Endothelial cell of umbilical vein (primary cell): ENCODE measurements around the gene CALCOCO2. TPM values are rescaled to one million over a fixed set of nuclear protein-coding genes. Genes with fewer than 3 reads are reported as not detected.

ENCODE experiments used
- BruUV-seq: library from RNA; stranded (reverse); fragments of 400-500 nt; replicated peaks from 2 replicates; lab custom pipeline; 2021; lab: Mats Ljungman, UMichigan
- CTCF ChIA-PET: fragments of 300-600, 350-600 bp; sonication (Branson Sonifier 250); formaldehyde crosslinking; loops from one replicate; lab custom pipeline; 2021; ENCODE audit warnings: antibody characterized with exemption, inconsistent platforms; lab: Charles Lee
- POLR2A ChIA-PET: fragments of 300-600, 350-600 bp; sonication (Branson Sonifier 250); formaldehyde crosslinking; loops from one replicate; lab custom pipeline; 2021; ENCODE audit warnings: antibody characterized with exemption, inconsistent platforms; lab: Charles Lee
- DNase-seq: peaks from one replicate; pipeline ENCODE4 v3.0.0-alpha.2; 2011; ENCODE audit warnings: low read depth, low spot score
- FAIRE-seq: peaks from 2 replicates; lab custom pipeline; 2011; peaks lifted over from hg19 to GRCh38; lab: Jason Lieb, UNC
- H2AFZ ChIP-seq: 2 replicates; pipeline ENCODE4 v1.6.0; 2012; ENCODE audit warnings: low read depth, low read length, control low read depth, inconsistent platforms
- H3K27ac ChIP-seq: 2 replicates; pipeline ENCODE4 v1.5.1; 2011; ENCODE audit warnings: low read depth, mild to moderate bottlenecking, control low read depth, low read length, moderate library complexity; ENCODE audit not compliant: insufficient read depth
- H3K27me3 ChIP-seq, 2 experiments: 2 replicates each; pipeline versions ENCODE4 v1.6.0 to v1.6.1; 2011; ENCODE audit warnings: low read length in 2 of 2, mixed read lengths in 1 of 2; ENCODE audit not compliant: control insufficient read depth in 2 of 2, insufficient read depth in 2 of 2
- H3K36me3 ChIP-seq, 2 experiments: 2 replicates in 1 of 2; 3 replicates in 1 of 2; pipeline ENCODE4 v1.5.1; 2011; ENCODE audit warnings: low read length in 2 of 2, mild to moderate bottlenecking in 1 of 2, moderate library complexity in 1 of 2; ENCODE audit not compliant: control insufficient read depth in 2 of 2, insufficient read depth in 2 of 2; ENCODE audit errors: extremely low read depth in 1 of 2
- H3K4me1 ChIP-seq: 3 replicates; pipeline ENCODE4 v1.5.1; 2011; ENCODE audit warnings: mild to moderate bottlenecking, low read length; ENCODE audit not compliant: control insufficient read depth, insufficient read depth; ENCODE audit errors: extremely low read depth
- H3K4me2 ChIP-seq: 2 replicates; pipeline ENCODE4 v1.6.1; 2011; ENCODE audit warnings: low read length, control low read depth, mixed read lengths; ENCODE audit not compliant: insufficient read depth
- H3K4me3 ChIP-seq, 3 experiments: fragments of 200-600 bp in 1 of 3; sonication (generic), shearing (Covaris generic) in 1 of 3; replicated peaks in 1 of 3; 2 replicates each; pipeline ENCODE4 v1.5.1; 2011 to 2016; ENCODE audit warnings: control low read depth in 3 of 3, low read length in 3 of 3, mild to moderate bottlenecking in 2 of 3, inconsistent platforms in 1 of 3, low read depth in 1 of 3, moderate library complexity in 1 of 3; ENCODE audit not compliant: insufficient read depth in 1 of 3
- H3K79me2 ChIP-seq: 2 replicates; pipeline ENCODE4 v1.6.0; 2012; ENCODE audit warnings: low read length, inconsistent platforms; ENCODE audit not compliant: control insufficient read depth, insufficient read depth
- H3K9ac ChIP-seq: replicated peaks from 2 replicates; pipeline ENCODE3; 2011; ENCODE audit warnings: low read length, control low read depth; ENCODE audit not compliant: insufficient read depth; ENCODE audit errors: extremely low read depth
- H3K9me1 ChIP-seq: replicated peaks from 3 replicates; pipeline ENCODE4 v1.6.0; 2011; ENCODE audit warnings: mild to moderate bottlenecking, low read length; ENCODE audit not compliant: control insufficient read depth, insufficient read depth; ENCODE audit errors: extremely low read depth
- H3K9me3 ChIP-seq: replicated peaks from 2 replicates; pipeline ENCODE4 v1.5.1; 2012; ENCODE audit warnings: low read length, inconsistent platforms; ENCODE audit not compliant: control insufficient read depth, insufficient read depth
- H4K20me1 ChIP-seq: replicated peaks from 2 replicates; pipeline ENCODE3; 2011; ENCODE audit warnings: mild to moderate bottlenecking, low read length; ENCODE audit not compliant: control insufficient read depth, insufficient read depth; ENCODE audit errors: extremely low read depth
- EZH2 ChIP-seq: IDR thresholded peaks from 2 replicates; pipeline ENCODE4 v1.6.1; 2012; ENCODE audit warnings: borderline replicate concordance, low read depth, mild to moderate bottlenecking, moderate library complexity, low read length, inconsistent platforms; ENCODE audit not compliant: severe bottlenecking
- FOS ChIP-seq: IDR thresholded peaks from 2 replicates; pipeline ENCODE4 v1.6.1; 2011; ENCODE audit warnings: mild to moderate bottlenecking, low read length, moderate library complexity, borderline replicate concordance; ENCODE audit not compliant: insufficient read depth
- GATA2 ChIP-seq: IDR thresholded peaks from 2 replicates; pipeline ENCODE4 v1.7.0; 2011; ENCODE audit warnings: low read depth, mild to moderate bottlenecking, moderate library complexity, mixed read lengths, low read length; ENCODE audit not compliant: insufficient read length, insufficient read depth
- JUN ChIP-seq: IDR thresholded peaks from 2 replicates; pipeline ENCODE4 v1.6.1; 2011; ENCODE audit warnings: borderline replicate concordance, low read depth; ENCODE audit not compliant: insufficient read length, insufficient read depth
- MYC ChIP-seq: IDR thresholded peaks from one replicate; pipeline ENCODE4 v1.6.1; 2011; ENCODE audit warnings: mild to moderate bottlenecking, low read depth, low read length
- POLR2A ChIP-seq: IDR thresholded peaks from 2 replicates; pipeline ENCODE4 v1.6.1; 2012; ENCODE audit warnings: low read depth, mild to moderate bottlenecking, control low read depth, low read length
- POLR2AphosphoS5 ChIP-seq: IDR thresholded peaks from 2 replicates; pipeline ENCODE4 v1.6.1; 2012; ENCODE audit warnings: low read depth, mild to moderate bottlenecking, control low read depth, low read length, moderate library complexity; ENCODE audit not compliant: insufficient read depth
- dilution Hi-C: fragments of 300-500 bp; cut with MboI; formaldehyde crosslinking; loops from one replicate; pipeline ENCODE4 v1.15.0; 2019; ENCODE audit warnings: low sequenced_read_pairs; ENCODE audit not compliant: extremely low pct_ligation_motif_present
- intact Hi-C: fragments of 100-400 bp; cut with micrococcal nuclease; formaldehyde crosslinking; loops from one replicate; pipeline ENCODE4 v1.10.0; 2022
- polyA plus RNA-seq, 4 experiments: library from polyadenylated mRNA; depleted of rRNA in 3 of 4; stranded (reverse) in 3 of 4; unstranded in 1 of 4; fragments of >200 nt; gene quantifications; 2 replicates each; pipeline versions ENCODE4 v1.2.1 to v1.2.3, GENCODE V29; 2011 to 2012; ENCODE audit warnings: missing spikeins in 1 of 4
- total RNA-seq: library from RNA; stranded (reverse); gene quantifications from 2 replicates; pipeline ENCODE4 v1.2.3, GENCODE V29; 2021
- TF ChIP-seq, protein P1 (sequence below), 2 donors: IDR thresholded peaks; 1 replicate in 1 of 2; 2 replicates in 1 of 2; pipeline ENCODE4 v1.5.1; 2011; ENCODE audit warnings: low read length in 2 of 2, mild to moderate bottlenecking in 2 of 2, moderate library complexity in 2 of 2, control low read depth in 1 of 2, inconsistent platforms in 1 of 2, low read depth in 1 of 2; ENCODE audit not compliant: insufficient read depth in 1 of 2; ENCODE audit errors: extremely low read depth in 1 of 2
- TF ChIP-seq, protein P2 (sequence below): IDR thresholded peaks from 2 replicates; pipeline ENCODE4 v1.6.1; 2011; ENCODE audit not compliant: insufficient read depth, insufficient read length

Gene CALCOCO2
- total and polyA plus RNA-seq, 2 donors (not counting 3 experiments of a cell fraction or from before 2014, with no cell fraction given) = 20.6 to 64.9 TPM

DNA sequence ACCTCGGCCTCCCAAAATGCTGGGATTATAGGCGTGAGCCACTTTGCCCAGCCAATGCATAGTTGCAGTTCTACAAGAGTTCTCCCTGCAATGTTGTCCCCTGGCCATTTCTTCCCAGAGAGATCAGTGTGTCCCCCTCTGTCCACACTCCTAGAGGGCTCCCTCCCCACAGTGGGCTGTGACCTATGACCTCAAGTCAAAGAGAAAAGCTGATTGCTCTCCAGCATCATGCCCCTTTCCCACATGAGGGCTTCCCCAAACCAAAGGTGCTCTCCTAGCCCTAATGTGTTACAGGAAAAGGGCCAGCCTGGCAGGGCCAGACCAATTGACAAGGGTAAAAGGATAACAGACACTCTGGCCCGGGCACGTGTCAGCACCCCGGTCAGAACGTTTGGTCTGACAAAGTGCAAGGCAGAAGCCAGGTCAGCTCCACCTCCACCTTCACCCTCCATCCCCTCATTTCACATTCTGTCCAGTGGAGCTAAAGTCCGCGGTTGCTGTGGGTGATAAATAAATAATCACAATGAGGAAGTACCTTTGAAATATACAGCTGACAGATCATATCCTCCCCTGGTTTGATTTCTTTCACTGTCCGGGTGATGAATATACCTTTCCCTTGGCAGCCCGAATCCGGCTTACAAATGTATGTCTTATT lies 31.6 kb upstream of the CALCOCO2 start:
- Histone ChIP-seq H4K20me1 (no peaks in the 10 kb centered on the region), H3K9ac (no peak overlapping the region), H3K27ac (no peak overlapping the region), H3K4me2 (no peak overlapping the region), H3K79me2 (no peaks in the 10 kb centered on the region), H3K27me3 (peaks cover 2 to 5% of the 10 kb centered on the region in 2 experiments), H3K9me3 (no peaks in the 10 kb centered on the region), H2AFZ (no peak overlapping the region), H3K4me3 (no peak overlapping the region), H3K36me3 (no peaks in the 10 kb centered on the region), H3K4me1 (no peaks in the 10 kb centered on the region), H3K9me1 (no peaks in the 10 kb centered on the region)
- ChIA-PET POLR2A (no interaction called here), CTCF (interaction anchor here (0.7 to 4.5 kb wide), 8 partner anchors 9 to 128 kb away, joined by 3 to 39 read pairs (median 5); no protein-coding TSS in a partner anchor)
- dilution Hi-C loops (no loop called here), intact Hi-C loops (no loop called here)
- no TSS peak for BruUV-seq
- FAIRE-seq (no peak), DNase-seq (no peak)
- TF ChIP-seq, protein P1, sequence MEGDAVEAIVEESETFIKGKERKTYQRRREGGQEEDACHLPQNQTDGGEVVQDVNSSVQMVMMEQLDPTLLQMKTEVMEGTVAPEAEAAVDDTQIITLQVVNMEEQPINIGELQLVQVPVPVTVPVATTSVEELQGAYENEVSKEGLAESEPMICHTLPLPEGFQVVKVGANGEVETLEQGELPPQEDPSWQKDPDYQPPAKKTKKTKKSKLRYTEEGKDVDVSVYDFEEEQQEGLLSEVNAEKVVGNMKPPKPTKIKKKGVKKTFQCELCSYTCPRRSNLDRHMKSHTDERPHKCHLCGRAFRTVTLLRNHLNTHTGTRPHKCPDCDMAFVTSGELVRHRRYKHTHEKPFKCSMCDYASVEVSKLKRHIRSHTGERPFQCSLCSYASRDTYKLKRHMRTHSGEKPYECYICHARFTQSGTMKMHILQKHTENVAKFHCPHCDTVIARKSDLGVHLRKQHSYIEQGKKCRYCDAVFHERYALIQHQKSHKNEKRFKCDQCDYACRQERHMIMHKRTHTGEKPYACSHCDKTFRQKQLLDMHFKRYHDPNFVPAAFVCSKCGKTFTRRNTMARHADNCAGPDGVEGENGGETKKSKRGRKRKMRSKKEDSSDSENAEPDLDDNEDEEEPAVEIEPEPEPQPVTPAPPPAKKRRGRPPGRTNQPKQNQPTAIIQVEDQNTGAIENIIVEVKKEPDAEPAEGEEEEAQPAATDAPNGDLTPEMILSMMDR (IDR thresholded peaks at IDR 0.05; ENCODE audit: extremely low read depth in 1 of 2, insufficient read depth in 1 of 2, low read depth in 1 of 2, low read length in 2 of 2) = no peak
- no peak for TF ChIP-seq EZH2
- no peak for TF ChIP-seq POLR2AphosphoS5

DNA sequence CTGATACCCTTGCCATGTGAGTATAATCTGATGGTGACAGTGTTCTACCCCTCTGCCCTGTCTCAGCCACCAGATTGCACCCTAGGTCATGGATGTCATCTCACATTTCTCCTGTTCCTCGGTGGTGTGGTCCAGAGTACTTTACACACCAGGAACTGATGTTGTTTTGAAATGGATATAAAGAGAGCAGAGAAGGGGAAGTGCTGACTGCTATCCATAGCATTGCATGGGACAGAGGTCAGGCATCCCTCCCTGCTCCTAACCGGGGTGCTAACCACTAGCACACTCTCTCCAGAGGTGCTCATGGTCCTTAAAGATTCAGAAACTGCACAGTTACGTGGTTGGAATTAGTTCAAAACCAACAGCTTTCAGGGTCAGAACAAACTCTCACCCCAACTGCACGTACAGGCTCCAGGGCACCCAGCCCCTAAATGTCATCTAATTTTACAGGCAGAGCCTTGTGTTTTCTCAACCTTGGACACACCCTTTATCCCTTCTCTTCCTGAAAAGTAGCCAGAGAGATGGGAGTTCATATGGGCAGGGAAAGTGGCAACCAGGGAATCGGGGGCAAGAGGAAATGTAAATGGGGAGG lies 30.1 kb upstream of the CALCOCO2 start:
- FAIRE-seq = no peak
- dilution Hi-C loops = no loop called here
- no peak overlapping the region for H3K4me2 ChIP-seq

More for the DNA sequence above, 30.1 kb upstream of the CALCOCO2 start:
- no peaks in the 10 kb centered on the region for H3K9me3 ChIP-seq
- DNase-seq = no peak
- no peak overlapping the region for H3K4me3 ChIP-seq
- ChIA-PET CTCF (interaction anchor here (2.7 to 4.5 kb wide), 2 partner anchors 10 to 78 kb away, joined by 18 to 39 read pairs; no protein-coding TSS in a partner anchor), POLR2A (no interaction called here)
- BruUV-seq = no TSS peak
- peaks cover 2 to 5% of the 10 kb centered on the region in 2 experiments for H3K27me3 ChIP-seq
- no peak overlapping the region for H3K27ac ChIP-seq
- H3K36me3 ChIP-seq = no peaks in the 10 kb centered on the region
- H3K79me2 ChIP-seq = no peaks in the 10 kb centered on the region
- no peak overlapping the region for H2AFZ ChIP-seq
- TF ChIP-seq, protein P2, sequence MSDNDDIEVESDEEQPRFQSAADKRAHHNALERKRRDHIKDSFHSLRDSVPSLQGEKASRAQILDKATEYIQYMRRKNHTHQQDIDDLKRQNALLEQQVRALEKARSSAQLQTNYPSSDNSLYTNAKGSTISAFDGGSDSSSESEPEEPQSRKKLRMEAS = no peak
- TF ChIP-seq, protein P1 (IDR thresholded peaks at IDR 0.05; ENCODE audit: extremely low read depth in 1 of 2, insufficient read depth in 1 of 2, low read depth in 1 of 2, low read length in 2 of 2) = no peak
- no peak for TF ChIP-seq GATA2
- no peak for TF ChIP-seq FOS
- TF ChIP-seq POLR2A = no peak
- TF ChIP-seq EZH2 = no peak
- TF ChIP-seq POLR2AphosphoS5 = no peak
- no peak for TF ChIP-seq MYC
- no peak for TF ChIP-seq JUN
- intact Hi-C loops = no loop called here
- H3K9ac ChIP-seq = no peak overlapping the region
- H3K9me1 ChIP-seq = no peaks in the 10 kb centered on the region
- H4K20me1 ChIP-seq = no peaks in the 10 kb centered on the region
- H3K4me1 ChIP-seq = no peaks in the 10 kb centered on the region
